ENCODE measurements around the gene CFAP74. TPM values are rescaled to one million over a fixed set of nuclear protein-coding genes. Genes with fewer than 3 reads are reported as not detected.
A peak's percentile ranks its signal among the peaks of the same experiment; 100 is the strongest.

Gene CFAP74
- total RNA-seq, 1 donor from 2014 or later: not detected

DNA sequence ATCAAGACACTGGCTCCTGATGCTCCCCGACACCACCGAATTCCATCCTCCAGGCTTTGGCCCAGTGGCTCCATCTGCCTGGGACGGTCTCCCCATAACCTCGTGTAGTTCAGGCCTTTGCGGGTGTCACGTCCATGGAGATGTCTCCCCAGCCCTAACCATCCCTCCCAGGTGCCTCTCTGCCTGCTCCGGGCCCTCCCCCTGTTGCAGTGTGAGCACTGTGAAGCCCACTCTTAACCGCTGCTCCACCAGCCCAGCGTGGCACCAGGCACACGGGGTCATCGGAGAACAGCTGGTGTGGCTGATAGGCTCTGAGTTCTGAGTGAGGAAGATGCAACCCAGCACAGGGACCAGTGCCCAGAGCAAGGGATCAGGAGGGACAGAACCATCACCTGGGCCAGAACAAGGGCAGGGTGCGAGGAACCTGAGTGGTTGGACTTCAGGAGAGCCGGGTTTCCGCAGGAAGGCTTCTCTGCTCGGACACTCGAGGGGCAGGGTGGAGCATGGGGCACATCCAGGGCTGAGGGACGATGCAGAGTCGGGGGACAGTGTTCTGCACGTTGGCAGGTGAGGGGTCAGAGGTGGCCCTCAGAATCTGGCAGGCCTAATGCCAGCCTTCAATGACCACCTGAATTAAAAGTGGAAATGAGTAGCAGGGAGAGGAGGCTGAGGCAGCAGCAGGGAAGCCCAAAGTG is 110.1 kb downstream of the CFAP74 start:
- peak overlapping the region; percentile 41 for H3K4me3 Mint-ChIP-seq

DNA sequence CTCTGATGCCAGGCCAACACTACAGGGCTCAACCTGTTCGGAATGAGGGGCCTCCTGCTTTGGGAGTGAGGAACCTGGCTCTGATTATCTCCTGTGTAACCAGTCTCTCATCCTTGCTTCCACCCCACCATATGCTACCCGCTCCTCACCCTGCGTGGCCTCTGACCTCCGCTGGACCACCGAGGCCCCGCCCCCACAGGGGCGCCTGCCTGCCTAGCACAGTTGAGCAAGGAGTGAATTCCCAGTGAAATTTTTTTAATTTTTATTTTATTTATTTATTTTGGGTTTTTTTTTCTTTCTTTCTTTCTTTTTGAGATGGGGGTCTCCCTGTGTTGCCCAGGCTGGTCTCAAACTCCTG is 110.8 kb downstream of the CFAP74 start:
- POLR2A ChIA-PET: interaction anchor here (1.0 to 2.1 kb wide), 3 partner anchors 10 to 28 kb away, joined by 4 to 17 read pairs (median 9); no protein-coding TSS in a partner anchor

More for the DNA sequence above, 110.1 kb downstream of the CFAP74 start:
- intact Hi-C loops (cut with micrococcal nuclease): loop anchor here (10.0 kb wide), 1 partner anchor 589 kb away; the partner anchor contains the start of genes ACAP3 and PUSL1
- ATAC-seq (ENCODE audit: low read depth) (no peak), DNase-seq (no peak)
- TF ChIP-seq, protein P1, sequence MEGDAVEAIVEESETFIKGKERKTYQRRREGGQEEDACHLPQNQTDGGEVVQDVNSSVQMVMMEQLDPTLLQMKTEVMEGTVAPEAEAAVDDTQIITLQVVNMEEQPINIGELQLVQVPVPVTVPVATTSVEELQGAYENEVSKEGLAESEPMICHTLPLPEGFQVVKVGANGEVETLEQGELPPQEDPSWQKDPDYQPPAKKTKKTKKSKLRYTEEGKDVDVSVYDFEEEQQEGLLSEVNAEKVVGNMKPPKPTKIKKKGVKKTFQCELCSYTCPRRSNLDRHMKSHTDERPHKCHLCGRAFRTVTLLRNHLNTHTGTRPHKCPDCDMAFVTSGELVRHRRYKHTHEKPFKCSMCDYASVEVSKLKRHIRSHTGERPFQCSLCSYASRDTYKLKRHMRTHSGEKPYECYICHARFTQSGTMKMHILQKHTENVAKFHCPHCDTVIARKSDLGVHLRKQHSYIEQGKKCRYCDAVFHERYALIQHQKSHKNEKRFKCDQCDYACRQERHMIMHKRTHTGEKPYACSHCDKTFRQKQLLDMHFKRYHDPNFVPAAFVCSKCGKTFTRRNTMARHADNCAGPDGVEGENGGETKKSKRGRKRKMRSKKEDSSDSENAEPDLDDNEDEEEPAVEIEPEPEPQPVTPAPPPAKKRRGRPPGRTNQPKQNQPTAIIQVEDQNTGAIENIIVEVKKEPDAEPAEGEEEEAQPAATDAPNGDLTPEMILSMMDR (IDR thresholded peaks at IDR 0.05): no peak
- ChIA-PET CTCF (interaction anchor here (2.9 kb wide), 1 partner anchor 12 kb away, joined by 13 read pairs; no protein-coding TSS in a partner anchor), POLR2A (no interaction called here)
- no peaks in the 10 kb centered on the region for H3K9me3 Mint-ChIP-seq
- H3K27me3 Mint-ChIP-seq: no peaks in the 10 kb centered on the region
- H3K4me1 Mint-ChIP-seq: peaks cover 50% of the 10 kb centered on the region
- H3K36me3 Mint-ChIP-seq (ENCODE audit: low read depth): peaks cover 6% of the 10 kb centered on the region
- H3K27ac Mint-ChIP-seq: peak overlapping the region; percentile 21

DNA sequence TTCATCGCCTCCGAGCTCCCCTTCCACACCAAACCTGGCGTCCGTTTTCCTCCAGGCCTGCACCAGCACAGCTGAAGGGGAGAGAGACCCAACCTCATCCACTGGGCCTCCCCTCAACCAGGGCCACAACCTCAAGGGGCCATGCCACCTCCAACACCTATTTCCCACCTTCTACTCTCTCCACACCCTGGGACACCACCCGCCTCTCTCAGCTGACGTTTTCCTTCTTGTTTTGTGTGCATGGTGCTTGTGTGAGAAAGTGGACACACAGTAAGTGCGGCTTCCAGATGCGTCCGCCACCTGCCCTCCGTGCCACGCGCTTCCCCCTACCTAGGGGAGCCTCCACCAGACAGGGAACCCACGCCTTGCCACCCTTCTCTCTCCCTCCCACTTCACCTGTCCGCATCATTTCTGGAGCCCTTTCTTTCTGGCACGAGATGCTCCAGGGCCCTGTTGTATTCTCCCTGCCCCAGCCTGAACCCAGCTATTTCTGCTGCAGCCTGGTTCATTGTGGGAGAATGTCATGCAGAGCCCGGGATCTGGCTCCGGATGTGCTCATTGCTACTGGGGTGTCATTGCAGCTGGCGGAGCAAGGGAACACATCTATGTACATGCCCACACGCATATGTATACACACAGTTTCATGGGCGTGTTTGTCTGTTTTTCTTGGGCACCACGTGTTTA is 111.4 kb downstream of the CFAP74 start:
- ChIA-PET CTCF (interaction anchor here (1.1 to 1.2 kb wide), 2 partner anchors 14 to 103 kb away, joined by 3 to 5 read pairs; no protein-coding TSS in a partner anchor), POLR2A (interaction anchor here (0.6 to 2.1 kb wide), 17 partner anchors 9 to 214 kb away, joined by 3 to 17 read pairs (median 5); partner anchors contain the start of genes CDK11A and NADK)
- H3K27me3 Mint-ChIP-seq: no peaks in the 10 kb centered on the region
- peak overlapping the region; percentile 86 for H3K4me3 Mint-ChIP-seq
- DNase-seq (no peak), ATAC-seq (ENCODE audit: low read depth) (no peak)
- peak overlapping the region; percentile 95 for H3K27ac Mint-ChIP-seq
- H3K36me3 Mint-ChIP-seq (ENCODE audit: low read depth): peaks cover 11% of the 10 kb centered on the region
- TF ChIP-seq, protein P1 (IDR thresholded peaks at IDR 0.05): no peak
- intact Hi-C loops (cut with micrococcal nuclease): loop anchor here (10.0 kb wide), 1 partner anchor 587 kb away; the partner anchor contains the start of genes ACAP3 and PUSL1
- peaks cover 61% of the 10 kb centered on the region for H3K4me1 Mint-ChIP-seq
- no peaks in the 10 kb centered on the region for H3K9me3 Mint-ChIP-seq

More for the DNA sequence above, 110.8 kb downstream of the CFAP74 start:
- no peaks in the 10 kb centered on the region for H3K27me3 Mint-ChIP-seq
- ATAC-seq (ENCODE audit: low read depth) (no peak), DNase-seq (no peak)
- H3K4me1 Mint-ChIP-seq: peaks cover 56% of the 10 kb centered on the region
- peaks cover 11% of the 10 kb centered on the region for H3K36me3 Mint-ChIP-seq (ENCODE audit: low read depth)
- no peaks in the 10 kb centered on the region for H3K9me3 Mint-ChIP-seq
- peak overlapping the region; percentile 95 for H3K27ac Mint-ChIP-seq
- TF ChIP-seq, protein P1 (IDR thresholded peaks at IDR 0.05): no peak
- intact Hi-C loops (cut with micrococcal nuclease): loop anchor here (10.0 kb wide), 1 partner anchor 588 kb away; the partner anchor contains the start of genes ACAP3 and PUSL1
- H3K4me3 Mint-ChIP-seq: peak overlapping the region; percentile 86
- CTCF ChIA-PET: no interaction called here

DNA sequence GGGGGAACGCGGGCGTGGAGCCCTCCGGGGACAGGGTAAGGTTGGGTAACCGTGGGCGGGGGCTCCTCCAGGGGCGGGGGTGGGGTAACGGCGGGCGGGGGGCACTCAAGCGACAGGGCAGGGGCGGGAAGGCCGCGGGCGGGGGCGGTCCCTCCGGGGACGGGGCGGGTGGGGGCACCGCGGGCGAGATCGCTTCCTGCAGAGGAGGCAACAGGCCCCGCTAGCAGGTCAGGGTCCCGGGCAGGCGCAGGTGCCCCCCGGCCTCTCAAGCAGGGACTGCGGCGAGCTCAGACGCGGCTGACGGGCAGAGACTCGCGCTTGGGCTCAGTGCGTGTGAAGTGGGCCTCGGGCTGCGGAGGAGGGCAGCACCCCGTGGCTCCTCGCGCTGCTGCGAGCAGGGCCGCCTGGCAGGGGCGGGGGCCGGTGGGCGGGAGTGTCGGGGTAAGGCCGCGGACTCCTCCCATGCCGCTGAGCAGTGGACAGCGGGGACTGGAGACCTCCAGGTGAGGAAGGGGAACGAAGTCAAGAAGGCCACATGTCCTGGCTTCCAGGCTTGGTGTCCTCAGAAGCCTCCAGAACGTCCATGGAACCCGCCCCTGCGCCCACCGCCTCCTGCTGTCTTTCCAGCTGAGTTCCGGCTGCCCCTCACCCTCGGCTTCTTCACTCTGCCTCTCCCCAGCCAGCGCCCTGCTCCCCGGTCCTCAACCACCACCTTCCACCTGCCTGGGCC is 112.1 kb downstream of the CFAP74 start:
- POLR2A ChIA-PET: interaction anchor here (0.5 to 2.1 kb wide), 20 partner anchors 8 to 747 kb away, joined by 3 to 17 read pairs (median 4); partner anchors contain the start of genes CDK11A and NADK
- peak overlapping the region; percentile 86 for H3K4me3 Mint-ChIP-seq
- intact Hi-C loops (cut with micrococcal nuclease): loop anchor here (1.0 to 10.0 kb wide), 5 partner anchors 15 to 587 kb away; partner anchors contain the start of genes ACAP3 and PUSL1
- CTCF ChIA-PET: interaction anchor here (1.1 to 1.2 kb wide), 2 partner anchors 14 to 103 kb away, joined by 3 to 5 read pairs; no protein-coding TSS in a partner anchor
- TF ChIP-seq, protein P1 (IDR thresholded peaks at IDR 0.05): no peak
- DNase-seq (no peak), ATAC-seq (ENCODE audit: low read depth) (peak; percentile 64)
- peaks cover 11% of the 10 kb centered on the region for H3K36me3 Mint-ChIP-seq (ENCODE audit: low read depth)
- peaks cover 65% of the 10 kb centered on the region for H3K4me1 Mint-ChIP-seq
- peak overlapping the region; percentile 95 for H3K27ac Mint-ChIP-seq
- H3K9me3 Mint-ChIP-seq: no peaks in the 10 kb centered on the region
- H3K27me3 Mint-ChIP-seq: no peaks in the 10 kb centered on the region

All from activated B cell treated with CpG ODN at 0.5 μM for 24 hours (primary cell).